Activated CD8-positive, alpha-beta memory T cell treated with anti-CD3 and anti-CD28 coated beads, Interleukin-2, amount 50 U/mL, for 1 hour (primary cell): ENCODE measurements around the gene TNNC1.

Experiments used
- DNase-seq: peaks from one replicate; pipeline ENCODE4 v3.0.0-alpha.2; 2020; ENCODE audit errors: extremely low read depth

The TNNC1 gene

GRCh38 chr3:52401551-52401950 lies 52.3 kb downstream of the TNNC1 start:
- DNase-seq: no peak
